Left colon (tissue), 2 donors: ENCODE measurements around the gene ARAP2. TPM values are rescaled to one million over a fixed set of nuclear protein-coding genes. Genes with fewer than 3 reads are reported as not detected.

Experiments used
- ATAC-seq: fragments of 200-7000 bp; cut with Tn5 transposase; one replicate; pipeline ENCODE4 v1.9.1; 2020; ENCODE audit warnings: mild to moderate bottlenecking, moderate library complexity
- DNase-seq, 2 donors: peaks; one replicate each; pipeline ENCODE4 v3.0.0-alpha.2; 2020
- intact Hi-C, 2 donors: fragments of 100-400 bp; cut with DNase I in 1 of 2; cut with micrococcal nuclease in 1 of 2; formaldehyde crosslinking; loops; one replicate each; pipeline versions ENCODE4 v1.11.2 to v1.14.0; 2022; cut with DNase I, micrococcal nuclease
- total RNA-seq, 2 donors: library from RNA; stranded (reverse); fragmentation: NEBNext Ultra II Directional; extraction: Animal tissue kit (Norgen Biotek cat#: 25700); gene quantifications; one replicate each; pipeline ENCODE4 v1.2.1, GENCODE V29; 2021
- donor health status: DM: no; HTN: no; CAD: no.
- donor health status: DM: yes; HTN: yes; CAD: no.

Gene ARAP2
- total RNA-seq, 2 donors from 2014 or later = 19.5 to 22.3 TPM

GRCh38 chr4:36227913-36228312 is 16.4 kb downstream of the ARAP2 start:
- no peak for DNase-seq
- intact Hi-C loops = no loop called here
- no peak for ATAC-seq

- intact Hi-C loops = no loop called here
- no peak for ATAC-seq
Measured at GRCh38 chr4:36226430-36227227, 17.7 kb downstream of the ARAP2 start.

GRCh38 chr4:36224972-36225903 is 19.1 kb downstream of the ARAP2 start:
- ATAC-seq (peak; percentile 46), DNase-seq (no peak)
- intact Hi-C loops = no loop called here

More at GRCh38 chr4:36226430-36227227, 17.7 kb downstream of the ARAP2 start:
- DNase-seq = no peak

GRCh38 chr4:36222702-36223101 is 21.6 kb downstream of the ARAP2 start:
- DNase-seq (no peak), ATAC-seq (no peak)
- intact Hi-C loops = no loop called here

- intact Hi-C loops = no loop called here
- no peak for ATAC-seq
- no peak for DNase-seq
Measured at GRCh38 chr4:36220776-36221175, 23.5 kb downstream of the ARAP2 start.

- ATAC-seq = no peak
Measured at GRCh38 chr4:36218121-36218520, 26.2 kb downstream of the ARAP2 start.

GRCh38 chr4:36215627-36216026 is 28.7 kb downstream of the ARAP2 start:
- intact Hi-C loops = no loop called here
- DNase-seq = no peak
- no peak for ATAC-seq

More at GRCh38 chr4:36218121-36218520, 26.2 kb downstream of the ARAP2 start:
- DNase-seq = no peak
- intact Hi-C loops = no loop called here

- DNase-seq (no peak), ATAC-seq (no peak)
- intact Hi-C loops = no loop called here
Measured at GRCh38 chr4:36214735-36215485, 29.4 kb downstream of the ARAP2 start.

- intact Hi-C loops = no loop called here
- no peak for ATAC-seq
- no peak for DNase-seq
Measured at GRCh38 chr4:36213977-36214376, 30.3 kb downstream of the ARAP2 start.

GRCh38 chr4:36211084-36211483 is 33.2 kb downstream of the ARAP2 start:
- ATAC-seq (no peak), DNase-seq (no peak)
- intact Hi-C loops = no loop called here

- DNase-seq (no peak), ATAC-seq (no peak)
- intact Hi-C loops = no loop called here
Measured at GRCh38 chr4:36209941-36210649, 34.2 kb downstream of the ARAP2 start.

GRCh38 chr4:36208893-36209473 is 35.3 kb downstream of the ARAP2 start:
- no peak for ATAC-seq
- no peak for DNase-seq
- intact Hi-C loops = no loop called here

- ATAC-seq (no peak), DNase-seq (no peak)
- intact Hi-C loops = no loop called here
Measured at GRCh38 chr4:36207831-36208520, 36.3 kb downstream of the ARAP2 start.

- ATAC-seq = no peak
- DNase-seq = no peak
- intact Hi-C loops = no loop called here
Measured at GRCh38 chr4:36207367-36207766, 36.9 kb downstream of the ARAP2 start.

- DNase-seq (no peak), ATAC-seq (no peak)
- intact Hi-C loops = no loop called here
Measured at GRCh38 chr4:36206603-36207311, 37.6 kb downstream of the ARAP2 start.

GRCh38 chr4:36206012-36206411 is 38.3 kb downstream of the ARAP2 start:
- intact Hi-C loops = no loop called here
- no peak for ATAC-seq

GRCh38 chr4:36198861-36199260 is 45.5 kb downstream of the ARAP2 start:
- intact Hi-C loops = no loop called here
- no peak for DNase-seq
- ATAC-seq = no peak

More at GRCh38 chr4:36206012-36206411, 38.3 kb downstream of the ARAP2 start:
- no peak for DNase-seq
